Dendritic cell treated with granulocyte-macrophage colony-stimulating factor and Interleukin-4, amounts not matched to agents 40 ng/mL and 50 ng/mL, for 4 days (primary cell): ENCODE results near the gene ARHGEF28.

ENCODE experiments used
- H3K27ac Mint-ChIP-seq: one replicate; pipeline ENCODE4 v1.8.0; 2022; ENCODE audit warnings: mild to moderate bottlenecking, mixed read lengths
- H3K27me3 Mint-ChIP-seq: one replicate; pipeline ENCODE4 v1.8.0; 2022; ENCODE audit warnings: mild to moderate bottlenecking, mixed read lengths
- H3K36me3 Mint-ChIP-seq: one replicate; pipeline ENCODE4 v1.8.0; 2022; ENCODE audit warnings: low read depth, mixed read lengths
- H3K4me1 Mint-ChIP-seq: one replicate; pipeline ENCODE4 v1.8.0; 2022; ENCODE audit warnings: low read depth, mixed read lengths
- H3K4me3 Mint-ChIP-seq: one replicate; pipeline ENCODE4 v1.8.0; 2022; ENCODE audit warnings: mild to moderate bottlenecking, moderate library complexity, mixed read lengths
- H3K9me3 Mint-ChIP-seq: one replicate; pipeline ENCODE4 v1.8.0; 2022; ENCODE audit warnings: mixed read lengths
- intact Hi-C: fragments of 100-400 bp; cut with micrococcal nuclease; formaldehyde crosslinking; loops from one replicate; pipeline ENCODE4 v1.15.0; 2022

The ARHGEF28 gene

DNA sequence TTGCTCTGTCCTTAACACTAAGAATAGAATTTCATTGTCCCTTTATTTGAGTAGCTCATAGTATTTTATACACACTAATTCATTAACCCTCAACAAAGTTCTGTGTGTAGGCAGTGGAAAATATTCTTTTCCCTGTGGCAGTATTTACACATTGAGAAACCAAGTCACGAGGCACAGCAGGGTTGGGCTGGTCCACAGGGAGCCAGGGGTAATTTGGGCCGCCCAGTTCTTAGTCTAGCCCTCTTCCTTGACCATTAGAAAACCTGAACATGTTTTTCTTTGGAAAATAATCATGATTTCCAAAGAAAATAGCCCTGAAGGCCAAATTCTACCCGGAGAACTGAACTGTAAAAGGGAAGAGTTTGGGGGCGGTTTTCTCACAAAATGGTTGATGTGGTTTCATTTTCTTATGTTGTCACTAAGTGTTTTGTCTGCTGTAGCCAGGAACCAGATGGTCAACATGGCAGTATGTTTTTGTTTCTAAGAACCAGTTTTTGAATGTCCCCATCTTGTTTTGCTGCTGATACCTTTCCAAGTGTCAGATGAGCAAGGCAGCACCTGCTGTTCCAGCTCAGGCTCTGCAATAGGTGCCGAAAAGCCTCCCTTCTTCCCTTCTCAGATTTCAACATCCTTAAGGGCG is 29.6 kb downstream of the ARHGEF28 start:
- Mint-ChIP-seq H3K36me3 (no peaks in the 10 kb centered on the region), H3K27ac (no peak overlapping the region), H3K27me3 (no peaks in the 10 kb centered on the region), H3K9me3 (no peaks in the 10 kb centered on the region), H3K4me3 (no peak overlapping the region), H3K4me1 (peaks cover 12% of the 10 kb centered on the region)
- intact Hi-C loops = no loop called here

DNA sequence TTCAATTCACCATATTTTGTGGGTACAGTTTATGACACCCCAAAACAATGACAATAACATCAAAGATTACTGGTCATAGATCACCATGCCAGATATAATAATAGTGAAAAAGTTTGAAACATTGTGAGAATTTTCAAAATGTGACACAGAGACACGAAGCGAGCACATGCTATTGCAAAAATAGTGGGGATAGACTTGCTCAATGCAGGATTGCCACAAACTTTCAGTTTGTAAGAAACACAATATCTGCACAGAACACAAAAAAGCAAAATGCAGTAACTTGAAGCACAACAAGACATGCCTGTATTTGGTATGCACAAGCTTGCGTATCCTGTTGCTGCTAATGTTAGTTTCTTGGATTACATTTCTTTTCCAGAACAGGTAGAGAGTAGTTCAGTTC is 35.8 kb downstream of the ARHGEF28 start:
- Mint-ChIP-seq H3K4me1 (peaks cover 24% of the 10 kb centered on the region), H3K4me3 (no peak overlapping the region), H3K27ac (no peak overlapping the region), H3K36me3 (no peaks in the 10 kb centered on the region), H3K9me3 (no peaks in the 10 kb centered on the region), H3K27me3 (no peaks in the 10 kb centered on the region)
- intact Hi-C loops = no loop called here

DNA sequence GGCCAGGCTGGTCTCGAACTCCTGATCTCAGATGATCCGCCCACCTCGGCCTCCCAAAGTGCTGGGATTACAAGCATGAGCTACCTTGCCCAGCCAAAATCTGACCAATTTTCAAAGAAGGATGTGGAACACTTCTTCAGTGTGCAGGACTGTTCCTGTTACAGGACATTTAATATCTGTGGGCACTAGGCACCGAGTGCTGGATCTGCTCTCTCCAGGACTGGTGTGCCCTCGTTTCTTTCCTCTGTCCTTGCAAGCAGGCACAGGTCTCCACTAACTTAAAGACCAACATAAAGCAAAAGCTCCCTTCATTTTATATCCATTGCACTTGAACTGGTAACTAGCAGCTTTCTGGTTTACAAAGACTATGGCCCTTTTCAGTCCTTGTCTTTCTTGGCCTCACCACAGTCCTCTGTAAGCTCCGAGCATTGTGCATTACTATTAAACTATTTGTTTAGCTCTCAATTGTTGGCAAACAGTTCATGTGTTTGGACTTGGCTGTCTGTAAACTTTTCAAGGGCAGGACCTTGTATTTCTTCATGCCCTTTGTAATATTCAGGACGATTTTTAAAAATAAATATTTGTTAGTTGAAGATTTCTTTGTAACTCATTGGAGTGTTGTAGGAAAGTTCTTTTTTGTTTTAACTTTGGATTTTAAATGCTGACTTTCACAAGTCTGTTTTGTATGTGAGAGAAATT is 37.3 kb downstream of the ARHGEF28 start:
- Mint-ChIP-seq H3K4me1 (peaks cover 24% of the 10 kb centered on the region), H3K36me3 (no peaks in the 10 kb centered on the region), H3K27ac (no peak overlapping the region), H3K4me3 (no peak overlapping the region), H3K9me3 (no peaks in the 10 kb centered on the region), H3K27me3 (no peaks in the 10 kb centered on the region)
- intact Hi-C loops = no loop called here

DNA sequence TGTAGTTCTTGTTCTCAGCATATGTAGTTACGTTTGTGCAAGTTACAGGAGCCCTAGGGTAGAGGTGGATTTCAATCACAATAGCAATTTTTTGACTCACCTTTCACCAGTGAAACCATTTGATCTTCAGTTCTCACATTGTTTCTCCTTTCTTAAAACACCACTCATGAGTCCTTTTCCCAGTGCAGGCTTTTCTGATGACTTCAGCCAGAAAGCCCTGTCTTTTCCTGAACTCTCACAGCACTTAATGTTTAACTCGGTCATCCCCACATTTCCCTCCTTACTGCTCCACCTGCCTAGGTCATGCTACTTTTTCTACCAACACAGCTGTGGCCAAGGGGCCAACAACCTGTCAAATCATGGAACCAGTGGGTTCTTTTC is 37.9 kb downstream of the ARHGEF28 start:
- H3K9me3 Mint-ChIP-seq = no peaks in the 10 kb centered on the region
- H3K36me3 Mint-ChIP-seq = no peaks in the 10 kb centered on the region
- intact Hi-C loops = no loop called here
- no peaks in the 10 kb centered on the region for H3K27me3 Mint-ChIP-seq
- H3K4me1 Mint-ChIP-seq = peaks cover 24% of the 10 kb centered on the region
- no peak overlapping the region for H3K27ac Mint-ChIP-seq
- H3K4me3 Mint-ChIP-seq = no peak overlapping the region

DNA sequence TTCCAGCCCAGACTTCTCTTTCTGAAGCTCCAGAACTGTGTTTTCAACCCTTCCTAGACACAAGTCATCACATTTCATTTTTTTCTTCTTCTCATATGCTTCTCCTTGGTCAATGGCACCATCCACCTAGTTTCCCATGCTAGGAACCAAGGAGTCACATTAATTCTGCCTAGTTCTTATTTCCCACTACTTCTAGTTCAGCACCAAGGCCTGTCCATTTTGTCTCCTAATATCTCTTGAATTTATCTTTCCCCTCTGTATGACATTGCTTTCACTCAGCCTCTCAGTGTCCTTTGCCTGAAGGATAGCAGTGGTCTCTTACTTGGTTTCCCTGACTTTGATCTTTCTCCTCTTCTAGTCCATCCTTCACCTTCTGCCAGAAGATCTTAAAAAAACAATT is 38.8 kb downstream of the ARHGEF28 start:
- Mint-ChIP-seq H3K9me3 (no peaks in the 10 kb centered on the region), H3K4me3 (no peak overlapping the region), H3K4me1 (peaks cover 19% of the 10 kb centered on the region), H3K36me3 (no peaks in the 10 kb centered on the region), H3K27me3 (no peaks in the 10 kb centered on the region), H3K27ac (no peak overlapping the region)
- intact Hi-C loops = no loop called here

DNA sequence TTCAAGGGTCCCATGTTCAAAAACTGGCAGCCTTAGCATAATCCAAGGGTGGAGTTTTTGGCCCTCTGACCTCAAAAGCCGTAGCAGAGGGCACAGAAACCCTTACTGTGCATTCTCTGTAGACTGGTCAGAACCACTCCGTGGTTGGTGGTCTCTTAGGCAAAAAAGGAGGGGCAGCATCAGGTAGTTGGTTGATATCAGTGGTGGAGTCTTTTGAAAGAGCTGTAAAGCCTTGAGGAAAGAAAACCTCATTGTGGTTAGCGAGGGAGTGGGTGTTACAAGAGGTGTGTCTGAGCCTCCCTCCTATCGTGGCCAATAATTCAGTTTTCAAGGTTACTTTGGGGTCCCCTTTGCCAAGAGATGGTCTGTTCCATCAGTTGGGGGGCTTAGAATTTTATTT is 40.9 kb downstream of the ARHGEF28 start:
- no peak overlapping the region for H3K4me3 Mint-ChIP-seq
- H3K27me3 Mint-ChIP-seq = no peaks in the 10 kb centered on the region
- H3K4me1 Mint-ChIP-seq = peaks cover 4% of the 10 kb centered on the region
- intact Hi-C loops = no loop called here
- no peak overlapping the region for H3K27ac Mint-ChIP-seq
- no peaks in the 10 kb centered on the region for H3K9me3 Mint-ChIP-seq
- H3K36me3 Mint-ChIP-seq = no peaks in the 10 kb centered on the region

DNA sequence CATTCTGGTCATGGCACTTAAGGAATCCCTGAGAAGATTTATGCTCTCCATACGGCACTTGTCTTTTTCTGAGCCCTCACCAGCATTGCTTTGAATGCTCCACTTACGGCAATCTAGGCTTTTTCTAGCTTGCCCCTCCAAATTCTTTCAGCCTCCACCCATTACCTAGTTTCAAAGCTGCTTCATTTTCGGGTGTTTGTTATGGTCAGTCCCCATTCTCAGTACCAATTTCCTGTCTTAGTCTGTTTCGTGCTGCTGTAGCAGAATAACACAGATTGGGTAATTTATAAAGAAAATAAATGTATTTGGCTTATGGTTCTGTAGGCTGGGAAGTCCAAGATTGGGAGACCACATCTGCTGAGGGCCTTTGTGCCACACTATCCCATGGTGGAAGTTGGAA is 42.0 kb downstream of the ARHGEF28 start:
- H3K27me3 Mint-ChIP-seq = no peaks in the 10 kb centered on the region
- no peaks in the 10 kb centered on the region for H3K9me3 Mint-ChIP-seq
- intact Hi-C loops = no loop called here
- peaks cover 4% of the 10 kb centered on the region for H3K4me1 Mint-ChIP-seq
- no peak overlapping the region for H3K27ac Mint-ChIP-seq
- no peak overlapping the region for H3K4me3 Mint-ChIP-seq
- no peaks in the 10 kb centered on the region for H3K36me3 Mint-ChIP-seq

DNA sequence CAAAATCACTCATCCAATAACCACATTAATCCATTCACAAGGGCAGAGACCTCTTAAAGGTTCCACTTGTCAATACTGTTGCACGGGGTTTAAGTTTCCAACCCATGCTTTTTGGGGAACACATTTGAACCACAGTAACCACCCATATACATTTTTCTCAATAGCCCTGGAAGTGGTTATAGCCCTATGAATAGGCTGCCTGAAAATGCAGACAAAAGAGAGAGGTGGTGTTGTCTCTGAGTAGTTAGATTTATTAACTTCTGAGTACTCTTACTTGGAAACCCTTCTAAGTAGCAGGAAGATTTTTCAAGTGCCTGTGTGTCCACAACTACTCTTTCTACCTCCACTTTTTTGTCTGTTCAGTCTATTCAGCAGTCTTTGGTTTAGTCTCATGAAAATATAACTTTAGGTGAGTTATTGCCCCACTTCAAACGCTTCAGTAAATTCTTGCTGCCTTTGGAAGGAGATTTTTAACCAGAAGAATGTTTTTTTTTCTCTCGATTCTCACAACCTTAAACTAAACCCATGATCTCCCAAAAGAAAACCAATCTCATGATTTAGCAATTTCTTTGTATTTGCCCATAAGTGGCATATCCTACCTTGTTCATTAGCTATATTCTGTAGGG is 42.6 kb downstream of the ARHGEF28 start:
- Mint-ChIP-seq H3K4me1 (peaks cover 5% of the 10 kb centered on the region), H3K27me3 (no peaks in the 10 kb centered on the region), H3K9me3 (no peaks in the 10 kb centered on the region), H3K36me3 (no peaks in the 10 kb centered on the region), H3K27ac (no peak overlapping the region), H3K4me3 (no peak overlapping the region)
- intact Hi-C loops = no loop called here

DNA sequence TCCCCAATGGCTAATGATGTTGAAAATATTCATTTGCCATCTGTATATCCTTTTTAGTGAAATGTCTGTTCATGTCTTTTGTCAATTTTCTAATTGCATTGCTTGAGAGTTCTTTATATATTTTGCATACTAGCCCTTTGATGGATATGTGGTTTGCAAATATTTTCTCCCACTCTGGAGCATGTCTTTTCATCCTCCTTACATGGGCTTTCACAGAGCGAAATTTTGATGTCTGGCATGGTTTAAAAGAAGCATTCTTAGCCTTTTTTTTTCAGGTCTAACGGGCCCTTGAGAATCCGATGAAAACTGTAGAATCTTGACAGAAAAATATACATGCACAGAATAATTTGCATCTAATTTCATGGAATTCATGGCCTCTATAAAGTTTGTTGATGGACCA is 44.7 kb downstream of the ARHGEF28 start:
- Mint-ChIP-seq H3K36me3 (no peaks in the 10 kb centered on the region), H3K27me3 (no peaks in the 10 kb centered on the region), H3K27ac (no peak overlapping the region), H3K9me3 (no peaks in the 10 kb centered on the region), H3K4me1 (peaks cover 5% of the 10 kb centered on the region), H3K4me3 (no peak overlapping the region)
- intact Hi-C loops = no loop called here

DNA sequence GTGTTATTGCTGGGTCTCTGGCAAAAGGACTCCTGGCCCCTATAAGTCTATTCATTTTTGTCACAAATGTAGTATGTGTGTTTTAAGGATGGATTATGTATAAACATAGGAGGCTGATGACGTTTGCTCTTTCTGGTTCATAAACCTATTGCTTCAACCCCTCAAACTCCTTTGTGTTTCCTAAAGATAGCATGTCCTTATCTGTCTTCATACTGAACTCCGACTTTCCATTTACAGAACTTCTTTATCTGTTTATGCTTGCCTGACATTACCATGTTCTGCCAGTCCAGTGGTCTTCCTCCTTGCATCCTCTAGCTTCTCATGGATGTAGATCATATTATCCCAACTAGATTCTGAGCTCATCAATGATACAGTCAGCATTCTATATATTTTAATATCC is 46.1 kb downstream of the ARHGEF28 start:
- Mint-ChIP-seq H3K4me3 (no peak overlapping the region), H3K36me3 (no peaks in the 10 kb centered on the region), H3K9me3 (no peaks in the 10 kb centered on the region), H3K27me3 (no peaks in the 10 kb centered on the region), H3K27ac (no peak overlapping the region), H3K4me1 (peaks cover 5% of the 10 kb centered on the region)
- intact Hi-C loops = no loop called here

DNA sequence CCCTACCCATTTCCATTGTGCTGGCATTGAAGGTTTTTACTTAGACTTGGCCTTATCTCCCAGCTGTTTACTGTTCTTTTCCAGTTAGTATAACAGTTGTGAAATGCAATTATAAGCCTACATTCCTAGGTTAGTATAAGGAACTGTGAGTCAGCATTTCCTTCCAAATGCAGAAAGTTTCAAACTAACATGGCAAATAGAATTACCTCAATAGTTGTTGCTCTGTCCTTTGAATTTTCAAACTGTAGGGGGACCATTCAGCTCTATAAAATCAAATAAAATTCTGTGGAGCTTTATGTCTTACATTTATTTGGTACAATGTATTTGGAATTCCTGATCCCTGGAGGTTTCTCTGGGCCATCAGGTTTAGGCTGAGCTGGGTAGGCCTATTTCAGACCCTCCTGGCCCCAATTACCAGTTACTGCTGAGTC is 47.2 kb downstream of the ARHGEF28 start:
- Mint-ChIP-seq H3K36me3 (no peaks in the 10 kb centered on the region), H3K27me3 (no peaks in the 10 kb centered on the region), H3K27ac (no peak overlapping the region), H3K4me3 (no peak overlapping the region), H3K9me3 (no peaks in the 10 kb centered on the region), H3K4me1 (peaks cover 5% of the 10 kb centered on the region)
- intact Hi-C loops = no loop called here

DNA sequence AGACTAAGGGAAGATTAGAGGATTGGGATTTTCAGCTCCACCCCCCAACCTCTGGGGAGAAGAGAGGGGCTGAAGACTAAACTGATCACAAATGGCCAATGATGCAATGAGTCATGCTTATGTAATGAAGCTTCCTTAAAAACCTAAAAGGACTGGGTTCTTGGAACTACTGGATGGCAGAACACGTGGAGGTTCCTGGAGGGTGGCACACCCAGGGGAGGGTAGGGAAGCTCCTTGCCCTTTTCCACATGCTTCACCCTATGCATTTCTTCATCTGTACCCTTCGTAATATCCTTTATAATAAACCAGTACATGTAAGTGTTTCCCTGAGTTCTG is 48.6 kb downstream of the ARHGEF28 start:
- H3K27ac Mint-ChIP-seq = no peak overlapping the region
- no peaks in the 10 kb centered on the region for H3K27me3 Mint-ChIP-seq
- no peaks in the 10 kb centered on the region for H3K9me3 Mint-ChIP-seq
- no peaks in the 10 kb centered on the region for H3K36me3 Mint-ChIP-seq
- no peak overlapping the region for H3K4me3 Mint-ChIP-seq
- intact Hi-C loops = no loop called here
- peaks cover 5% of the 10 kb centered on the region for H3K4me1 Mint-ChIP-seq

DNA sequence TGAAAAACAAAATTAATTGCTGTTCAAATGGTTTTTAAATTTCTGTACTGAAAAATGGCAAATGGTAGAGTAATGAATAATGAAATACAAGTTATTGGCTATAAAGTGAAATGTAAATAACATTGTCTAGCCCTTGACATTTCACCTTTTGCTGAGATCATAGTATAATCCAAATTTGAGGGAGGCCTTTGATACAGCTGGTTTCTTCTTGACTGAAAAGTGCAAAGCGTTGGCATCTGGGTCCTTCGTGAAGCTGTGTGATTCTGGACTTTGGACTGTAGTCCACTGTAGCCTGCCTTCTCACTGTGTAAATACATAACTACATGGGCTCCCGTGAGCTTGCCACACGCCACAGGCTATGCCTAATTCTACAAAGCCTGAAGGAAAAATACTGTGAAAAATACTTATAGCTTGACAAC is 52.3 kb downstream of the ARHGEF28 start:
- H3K27me3 Mint-ChIP-seq = no peaks in the 10 kb centered on the region
- H3K4me3 Mint-ChIP-seq = no peak overlapping the region
- H3K27ac Mint-ChIP-seq = no peak overlapping the region
- no peaks in the 10 kb centered on the region for H3K9me3 Mint-ChIP-seq
- no peaks in the 10 kb centered on the region for H3K4me1 Mint-ChIP-seq
- intact Hi-C loops = no loop called here
- no peaks in the 10 kb centered on the region for H3K36me3 Mint-ChIP-seq

DNA sequence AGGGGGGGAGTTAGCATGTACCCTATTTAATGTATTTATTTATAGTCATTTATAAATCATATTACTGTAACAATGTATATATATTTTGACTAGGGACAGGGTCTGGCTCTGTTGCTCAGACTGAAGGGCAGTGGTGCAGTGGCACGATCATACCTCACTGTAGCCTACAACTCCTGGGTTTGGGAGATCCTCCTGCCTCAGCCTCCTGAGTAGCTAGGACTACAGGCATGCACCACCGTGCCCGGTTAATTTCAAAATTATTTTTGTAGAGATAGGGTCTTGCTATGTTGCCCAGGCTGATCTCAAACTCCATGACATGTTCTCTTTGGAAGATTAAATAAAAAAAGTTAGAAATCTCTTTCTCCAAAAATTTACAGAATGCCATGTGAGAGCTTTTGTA is 52.8 kb downstream of the ARHGEF28 start:
- no peaks in the 10 kb centered on the region for H3K27me3 Mint-ChIP-seq
- no peaks in the 10 kb centered on the region for H3K4me1 Mint-ChIP-seq
- no peaks in the 10 kb centered on the region for H3K36me3 Mint-ChIP-seq
- H3K9me3 Mint-ChIP-seq = no peaks in the 10 kb centered on the region
- intact Hi-C loops = no loop called here
- H3K27ac Mint-ChIP-seq = no peak overlapping the region
- H3K4me3 Mint-ChIP-seq = no peak overlapping the region

DNA sequence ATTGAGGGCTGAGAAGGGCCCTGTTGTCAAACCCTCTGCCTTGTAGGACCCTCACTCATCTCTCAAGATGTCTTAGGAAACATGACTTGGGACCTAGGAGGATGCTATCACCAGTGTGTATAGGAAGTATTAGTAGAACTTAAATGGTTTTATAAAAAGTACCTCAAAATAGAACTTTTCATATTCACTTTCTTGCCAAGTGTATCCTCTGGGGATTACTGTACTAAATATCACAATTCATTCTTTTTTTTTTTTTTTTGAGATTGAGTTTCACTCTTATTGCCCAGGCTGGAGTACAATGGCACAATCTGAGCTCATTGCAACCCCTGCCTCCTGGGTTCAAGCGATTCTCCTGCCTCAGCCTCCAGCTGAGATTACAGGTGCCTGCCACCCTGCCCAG is 56.2 kb downstream of the ARHGEF28 start:
- Mint-ChIP-seq H3K9me3 (no peaks in the 10 kb centered on the region), H3K36me3 (no peaks in the 10 kb centered on the region), H3K4me1 (no peaks in the 10 kb centered on the region), H3K4me3 (no peak overlapping the region), H3K27me3 (no peaks in the 10 kb centered on the region), H3K27ac (no peak overlapping the region)
- intact Hi-C loops = no loop called here
